ENCODE results near the gene BHMT.
"Not testable (repeated sequence)": the region's sequence is repeated elsewhere in the genome, so short reads cannot be mapped to it uniquely, and the experiment has no call there.

The BHMT gene

DNA sequence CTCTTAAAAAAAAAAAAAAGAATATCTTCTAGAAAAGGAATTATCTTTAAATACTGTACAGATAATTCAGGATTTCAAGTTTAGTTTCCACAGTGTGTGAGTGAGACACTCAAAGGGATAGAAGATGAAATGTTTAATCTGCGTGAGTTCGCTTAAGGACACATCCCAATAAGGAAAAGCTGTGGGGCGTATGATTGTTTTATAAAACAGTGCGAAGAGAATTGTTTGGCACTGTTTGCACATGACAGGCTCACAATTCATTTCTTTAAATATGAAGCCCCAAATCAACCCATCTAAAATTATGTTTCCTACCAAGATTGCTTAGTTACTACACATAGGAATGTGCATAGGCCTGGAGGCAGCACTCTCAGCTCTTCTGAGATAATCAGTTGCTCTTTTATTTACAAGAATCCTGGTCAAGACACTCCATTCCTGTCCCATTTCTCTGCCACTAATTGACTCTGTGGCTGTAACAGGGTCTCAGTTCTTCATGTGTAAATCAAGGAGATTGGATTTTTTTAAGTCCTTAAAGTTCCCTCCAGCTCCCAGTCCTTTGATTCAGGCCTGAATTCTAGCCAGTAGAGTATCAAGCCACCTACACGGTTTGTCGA lies 60.1 kb downstream of the BHMT start:
- DNase-seq (ENCODE audit: low read depth in 2 of 3, low spot score in 1 of 3), result no peak

DNA sequence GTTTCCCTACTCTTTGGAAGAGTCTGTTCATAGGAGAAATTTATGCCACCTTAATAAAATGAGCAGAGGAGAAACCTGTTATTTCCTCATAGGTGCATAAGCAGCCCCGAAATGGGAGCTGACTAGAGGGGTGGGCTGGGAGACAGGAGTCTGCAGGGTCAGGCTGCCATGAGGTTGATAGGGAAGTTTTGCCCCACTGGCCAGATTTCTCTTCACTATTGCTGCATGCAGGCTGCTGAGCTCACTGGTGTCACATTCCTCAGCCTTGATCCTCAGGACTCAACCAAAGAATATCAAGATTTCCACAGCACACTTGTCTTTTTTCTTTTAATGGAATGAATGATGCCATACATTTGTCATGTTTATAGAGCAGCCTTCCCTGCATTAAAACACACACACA lies 60.7 kb downstream of the BHMT start:
- no peak for DNase-seq (ENCODE audit: low read depth in 2 of 3, low spot score in 1 of 3)

DNA sequence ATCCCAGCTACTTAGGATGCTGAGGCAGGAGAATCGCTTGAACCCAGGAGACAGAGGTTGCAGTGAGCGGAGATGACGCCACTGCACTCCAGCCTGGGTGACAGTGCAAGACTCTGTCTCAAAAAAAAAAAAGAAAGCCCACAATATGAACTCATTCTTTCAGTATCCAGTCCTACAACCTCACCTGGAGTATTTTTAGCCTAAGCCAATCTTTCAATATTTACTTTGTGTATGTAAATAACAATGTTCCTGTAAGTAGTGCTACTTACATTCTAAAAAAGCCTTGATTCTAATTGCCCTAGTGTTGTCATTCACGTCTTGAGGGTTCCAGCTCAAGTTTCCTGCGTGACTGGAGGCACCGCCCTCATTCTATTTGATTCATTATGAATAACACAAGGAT lies 62.0 kb downstream of the BHMT start:
- no peak for DNase-seq (ENCODE audit: low read depth in 2 of 3, low spot score in 1 of 3)

GRCh38 chr5:79180449-79180848 lies 68.8 kb downstream of the BHMT start:
- DNase-seq (ENCODE audit: low read depth in 2 of 3, low spot score in 1 of 3), result not testable (repeated sequence)

DNA sequence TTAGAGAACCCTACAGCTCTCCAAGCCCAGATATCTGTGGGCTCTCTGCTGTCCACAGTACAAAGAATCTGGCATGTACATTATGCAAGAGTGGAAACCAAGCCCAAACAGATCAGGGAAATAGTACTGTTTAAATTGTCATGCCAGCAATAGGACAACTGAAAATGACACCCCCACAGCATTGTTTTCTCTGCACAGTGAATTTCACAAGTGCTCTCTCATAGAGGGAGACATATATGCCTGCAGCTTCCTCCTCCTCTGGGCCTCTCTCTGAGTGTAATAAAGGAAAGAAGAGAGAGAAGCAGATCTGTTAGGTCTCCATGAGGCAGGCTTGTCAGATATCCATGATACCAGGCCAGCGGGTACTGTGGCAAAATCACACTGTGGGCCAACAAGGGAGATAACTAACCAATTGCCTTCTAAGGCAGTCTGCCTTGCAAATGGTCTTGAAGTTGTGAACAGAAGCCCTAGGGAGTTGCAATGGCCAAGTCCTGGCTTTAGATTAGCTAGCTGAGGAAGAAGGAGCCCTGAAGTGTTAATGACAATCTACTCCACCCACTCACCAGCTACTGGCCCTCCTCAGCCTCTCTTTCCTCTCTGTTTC lies 69.9 kb downstream of the BHMT start:
- no peak for DNase-seq (ENCODE audit: low read depth in 2 of 3, low spot score in 1 of 3)
